Heart left ventricle (tissue), 16 donors: ENCODE data around the gene SNX21. TPM values are rescaled to one million over a fixed set of nuclear protein-coding genes. Genes with fewer than 3 reads are reported as not detected.

ENCODE experiments used
- ATAC-seq, 4 donors: fragments of 200-7000 bp; cut with Tn5 transposase; one replicate each; pipeline ENCODE4 v1.9.1; 2020 to 2022; ENCODE audit warnings: moderate library complexity in 4 of 4, mild to moderate bottlenecking in 3 of 4, moderate number of reproducible peaks in 1 of 4
- DNase-seq, 5 donors: peaks; one replicate each; pipeline ENCODE4 v3.0.0-alpha.2; 2020
- H3K27ac ChIP-seq, 12 donors: fragments of 200-600 bp; sonication (generic) in 4 of 12; one replicate each; pipeline versions ENCODE4 v1.5.0 to v1.8.0; 2016 to 2022; ENCODE audit warnings: mild to moderate bottlenecking in 2 of 12
- H3K27me3 ChIP-seq, 9 donors: fragments of 200-600 bp; sonication (generic) in 2 of 9; one replicate each; pipeline versions ENCODE4 v1.5.1 to v1.8.0; 2016 to 2022; ENCODE audit warnings: mild to moderate bottlenecking in 3 of 9
- H3K36me3 ChIP-seq, 9 donors: fragments of 200-600 bp; sonication (generic) in 2 of 9; one replicate each; pipeline versions ENCODE4 v1.5.0 to v1.8.0; 2018 to 2022; ENCODE audit warnings: mild to moderate bottlenecking in 2 of 9
- H3K4me1 ChIP-seq, 12 donors: fragments of 200-600 bp; sonication (generic) in 4 of 12; one replicate each; pipeline versions ENCODE4 v1.5.0 to v1.8.0; 2016 to 2022; ENCODE audit warnings: mild to moderate bottlenecking in 3 of 12
- H3K4me3 ChIP-seq, 12 donors: fragments of 200-600 bp; sonication (generic) in 4 of 12; one replicate each; pipeline versions ENCODE4 v1.5.0 to v1.8.0; 2017 to 2022; ENCODE audit warnings: mild to moderate bottlenecking in 9 of 12, moderate library complexity in 4 of 12
- H3K9me3 ChIP-seq, 12 donors: fragments of 200-600 bp; sonication (generic) in 4 of 12; one replicate each; pipeline versions ENCODE4 v1.5.0 to v1.8.0; 2016 to 2022; ENCODE audit warnings: mild to moderate bottlenecking in 1 of 12
- CTCF ChIP-seq, 12 donors: fragments of 200-600 bp; sonication (generic) in 4 of 12; IDR thresholded peaks; one replicate each; pipeline versions ENCODE4 v1.5.0 to v1.8.0; 2018 to 2022; ENCODE audit warnings: antibody characterized with exemption in 12 of 12, mild to moderate bottlenecking in 5 of 12
- POLR2A ChIP-seq, 2 donors: fragments of 450-650 bp; IDR thresholded peaks; one replicate each; pipeline ENCODE4 v1.6.1; 2017; ENCODE audit warnings: antibody characterized with exemption in 2 of 2, mild to moderate bottlenecking in 2 of 2, moderate library complexity in 2 of 2
- WGBS, 4 donors: extraction: QIAGEN DNeasy Blood & Tissue Kit in 2 of 4; methylation state at CpG; one replicate each; pipeline versions ENCODE4 v1.1.5 to v1.1.7; 2013 to 2018; 5-methylcytosine and 5-hydroxymethylcytosine counted together
- intact Hi-C, 10 donors: fragments of 100-400 bp; cut with DNase I; formaldehyde crosslinking; loops; one replicate each; pipeline versions ENCODE4 v1.11.1 to v1.14.2; 2022
- polyA plus RNA-seq, 2 donors: library from polyadenylated mRNA; stranded (reverse); fragments of 200-250 nt; gene quantifications; one replicate each; pipeline ENCODE4 v1.2.3, GENCODE V29; 2013
- total RNA-seq, 9 donors: library from RNA; depleted of rRNA in 2 of 9; stranded (reverse); fragments of >200 nt in 2 of 9; fragmentation: NEBNext Ultra II Directional in 3 of 9; extraction: Animal tissue kit (Norgen Biotek cat#: 25700) in 3 of 9; gene quantifications; one replicate each; pipeline versions ENCODE4 v1.1.0 to v1.2.4, GENCODE V29; 2016 to 2023
- donor health status: ischemic (EF 13 %, LVEDD 7.1; RV severe dilation, severe dysfunction).
- donor health status: healthy with polysubstance abuse.
- donor health status: DM: no; HTN: yes; CAD: no.
- donor health status: DM: no; HTN: no; CAD: no.
- donor health status: ischemic (EF 25% LVEDD 6.9; RV normal size, moderate dysfunction).
- donor health status: ischemic (EF 25% LVEDD 5.7; RV mildly dilated, moderate dysfunction).
- donor health status: healthy.
- donor health status: DM: yes; HTN: yes; CAD: no.
- donor health status: ischemic (EF 35%, LVEDD 5.7; RV mildly dilated, moderate dysfunction).
- donor health status: nonischemic (EF 11% LVEDD 7.7; RV severe dilation, severe dysfunction).
- donor health status: DM: yes; HTN: yes; CAD: no.
- donor health status: PGD.
- donor health status: ischemic (EF 29% LVEDD 5.4; RV normal size, mild dysfunction).
- donor health status: nonischemic (EF 23%, LVEDD 6.1; RV moderate dilation, normal function).

SNX21 gene
- total and polyA plus RNA-seq, 11 donors = 13.7 to 45.6 (median 18.9) TPM

- WGBS, 4 donors = 3 to 11% (median 6%) methylated on average over 11 of the region's 11 CpGs
- no peak for TF ChIP-seq POLR2A (IDR thresholded peaks at IDR 0.05)
- no peak for TF ChIP-seq CTCF (IDR thresholded peaks at IDR 0.05)
- ATAC-seq = no peak
Measured at GRCh38 chr20:45813006-45813340, 20.6 kb upstream of the SNX21 start.

DNA sequence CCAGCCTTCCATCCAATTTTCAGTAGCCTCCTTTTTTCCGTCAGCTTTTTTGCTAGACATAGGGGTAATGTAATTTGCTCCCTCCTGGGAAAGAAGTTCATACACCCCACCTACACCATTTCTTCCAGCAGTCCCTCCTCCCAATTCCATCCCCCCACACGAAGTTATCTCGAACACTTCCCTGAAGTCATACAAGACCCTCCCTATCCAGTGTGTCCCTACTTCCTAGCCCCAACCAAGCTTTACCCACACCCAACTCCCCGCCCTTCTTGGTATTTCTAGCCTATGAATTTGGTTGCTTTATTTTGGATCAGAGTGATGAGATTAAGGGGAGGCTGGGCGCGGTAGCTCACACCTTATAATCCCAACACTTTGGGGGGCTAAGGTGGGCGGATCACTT, 20.1 kb upstream of the SNX21 start:
- 58 to 62% (median 61%) methylated on average over 7 of the region's 7 CpGs for WGBS, 4 donors
- Histone ChIP-seq H3K4me3 (peak overlapping the region in 1 of 12 donors; percentile 76), H3K36me3 (peaks cover 3 to 33% (median 31%) of the 10 kb centered on the region in 9 donors), H3K27me3 (no peaks in the 10 kb centered on the region), H3K9me3 (no peaks in the 10 kb centered on the region), H3K27ac (no peak overlapping the region), H3K4me1 (peaks cover 0 to 22% (median 6%) of the 10 kb centered on the region in 12 donors)
- TF ChIP-seq POLR2A (IDR thresholded peaks at IDR 0.05) = no peak
- TF ChIP-seq CTCF (IDR thresholded peaks at IDR 0.05) = no peak
- no peak for DNase-seq
- intact Hi-C loops = loop anchor here in 1 of 10 donors (5.0 kb wide), 1 partner anchor 154 kb away; no protein-coding TSS in a partner anchor
- no peak for ATAC-seq

More at GRCh38 chr20:45813006-45813340, 20.6 kb upstream of the SNX21 start:
- Histone ChIP-seq H3K4me1 (peaks cover 0 to 19% (median 6%) of the 10 kb centered on the region in 12 donors), H3K27me3 (no peaks in the 10 kb centered on the region), H3K27ac (no peak overlapping the region), H3K36me3 (peaks cover 3 to 38% (median 36%) of the 10 kb centered on the region in 9 donors), H3K4me3 (peak overlapping the region; percentile 30 to 76 (median 56)), H3K9me3 (no peaks in the 10 kb centered on the region)
- DNase-seq = no peak
- intact Hi-C loops = loop anchor here in 1 of 10 donors (5.0 kb wide), 1 partner anchor 154 kb away; no protein-coding TSS in a partner anchor

DNA sequence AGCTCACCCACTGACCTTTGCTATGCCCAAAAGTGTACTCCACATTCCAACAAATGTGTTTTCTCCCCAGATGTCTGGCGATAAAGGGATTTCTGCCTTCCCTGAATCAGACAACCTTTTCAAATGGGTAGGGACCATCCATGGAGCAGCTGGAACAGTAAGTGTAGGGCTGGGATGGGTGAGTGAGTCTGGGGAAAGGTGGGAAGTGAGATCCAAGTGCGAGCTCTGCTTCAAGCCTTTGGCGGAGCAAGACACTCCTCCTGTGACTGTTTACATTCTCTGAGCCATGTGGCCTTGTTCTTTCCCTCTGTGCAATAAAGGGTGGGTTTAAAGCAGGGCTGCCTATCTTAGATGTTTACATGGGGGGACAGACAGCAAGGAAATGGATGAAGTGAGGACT, 19.3 kb upstream of the SNX21 start:
- WGBS, 4 donors = 87 to 93% (median 92%) methylated on average over 3 of the region's 3 CpGs
- H3K36me3 ChIP-seq = peaks cover 1 to 24% (median 23%) of the 10 kb centered on the region in 9 donors
- ATAC-seq (no peak), DNase-seq (no peak)
- H3K4me3 ChIP-seq = no peak overlapping the region
- peaks cover 0 to 22% (median 6%) of the 10 kb centered on the region in 12 donors for H3K4me1 ChIP-seq
- H3K27ac ChIP-seq = no peak overlapping the region
- H3K9me3 ChIP-seq = no peaks in the 10 kb centered on the region
- TF ChIP-seq CTCF (IDR thresholded peaks at IDR 0.05) (no peak), POLR2A (IDR thresholded peaks at IDR 0.05) (no peak)
- no peaks in the 10 kb centered on the region for H3K27me3 ChIP-seq
- intact Hi-C loops = loop anchor here in 1 of 10 donors (5.0 kb wide), 1 partner anchor 153 kb away; no protein-coding TSS in a partner anchor

- no peak overlapping the region for H3K4me3 ChIP-seq
- no peaks in the 10 kb centered on the region for H3K36me3 ChIP-seq
- peaks cover 0 to 6% (median 0%) of the 10 kb centered on the region in 9 donors for H3K27me3 ChIP-seq
- H3K27ac ChIP-seq = peak overlapping the region in 2 of 12 donors; percentile 48 to 54
- intact Hi-C loops = no loop called here
- DNase-seq (no peak), ATAC-seq (no peak)
- WGBS, 4 donors = 90 to 96% (median 93%) methylated on average over 3 of the region's 3 CpGs
- H3K9me3 ChIP-seq = no peaks in the 10 kb centered on the region
- H3K4me1 ChIP-seq = peaks cover 0 to 17% (median 6%) of the 10 kb centered on the region in 12 donors
- TF ChIP-seq CTCF (IDR thresholded peaks at IDR 0.05) (no peak), POLR2A (IDR thresholded peaks at IDR 0.05) (no peak)
Measured at GRCh38 chr20:45816951-45817350, 16.6 kb upstream of the SNX21 start.
